Frontal cortex (tissue), 4 donors: ENCODE data around the gene OCA2. TPM values are rescaled to one million over a fixed set of nuclear protein-coding genes. Genes with fewer than 3 reads are reported as not detected.
"Not testable (repeated sequence)": the region's sequence is repeated elsewhere in the genome, so short reads cannot be mapped to it uniquely, and the experiment has no call there.

Source experiments
- DNase-seq, 2 donors: peaks; one replicate each; pipeline ENCODE4 v3.0.0; 2012; ENCODE audit warnings: low spot score in 2 of 2
- FAIRE-seq: peaks from 2 replicates; lab custom pipeline; 2012; peaks lifted over from hg19 to GRCh38; lab: Jason Lieb, UNC
- total RNA-seq: library from RNA; depleted of rRNA; stranded (reverse); fragments of >200 nt; gene quantifications from one replicate; pipeline ENCODE4 v1.2.3, GENCODE V29; 2014
- donor health status: control.
- donor health status: control.
- donor health status: control.

OCA2 gene
- total RNA-seq, 1 donor from 2014 or later = 4.5 TPM

- FAIRE-seq = no peak
These were observed 115.6 kb downstream of the OCA2 start for GRCh38 chr15:27983496-27983895.

GRCh38 chr15:27977696-27978095 is 121.4 kb downstream of the OCA2 start:
- FAIRE-seq = no peak

More at GRCh38 chr15:27983496-27983895, 115.6 kb downstream of the OCA2 start:
- no peak for DNase-seq

GRCh38 chr15:27973886-27974285 is 125.2 kb downstream of the OCA2 start:
- no peak for FAIRE-seq
- no peak for DNase-seq

More at GRCh38 chr15:27977696-27978095, 121.4 kb downstream of the OCA2 start:
- DNase-seq = no peak

GRCh38 chr15:27970661-27971392 is 128.3 kb downstream of the OCA2 start:
- DNase-seq (no peak), FAIRE-seq (no peak)

GRCh38 chr15:27967541-27967940 is 131.6 kb downstream of the OCA2 start:
- no peak for FAIRE-seq
- DNase-seq = no peak

GRCh38 chr15:27965546-27965945 is 133.6 kb downstream of the OCA2 start:
- no peak for FAIRE-seq
- DNase-seq = no peak

- FAIRE-seq = peak; percentile 47
These were observed 137.3 kb downstream of the OCA2 start for GRCh38 chr15:27961801-27962200.

GRCh38 chr15:27958911-27959578 is 140.1 kb downstream of the OCA2 start:
- no peak for FAIRE-seq
- peak in 1 of 2 donors; percentile 28 for DNase-seq

More at GRCh38 chr15:27961801-27962200, 137.3 kb downstream of the OCA2 start:
- no peak for DNase-seq

GRCh38 chr15:27956285-27956684 is 142.8 kb downstream of the OCA2 start:
- no peak for DNase-seq
- FAIRE-seq = no peak

- no peak for FAIRE-seq
- DNase-seq = no peak
These were observed 144.0 kb downstream of the OCA2 start for GRCh38 chr15:27955087-27955486.

- not testable (repeated sequence) for FAIRE-seq, DNase-seq
These were observed 146.5 kb downstream of the OCA2 start for GRCh38 chr15:27952593-27952992.

GRCh38 chr15:27951191-27951890 is 147.8 kb downstream of the OCA2 start:
- no peak for FAIRE-seq
- DNase-seq = no peak

GRCh38 chr15:27949089-27949488 is 150.0 kb downstream of the OCA2 start:
- FAIRE-seq (no peak), DNase-seq (no peak)

- FAIRE-seq = no peak
These were observed 159.9 kb downstream of the OCA2 start for GRCh38 chr15:27939246-27939645.

GRCh38 chr15:27937851-27938250 is 161.3 kb downstream of the OCA2 start:
- no peak for DNase-seq
- FAIRE-seq = no peak

More at GRCh38 chr15:27939246-27939645, 159.9 kb downstream of the OCA2 start:
- DNase-seq = no peak

- FAIRE-seq = no peak
- no peak for DNase-seq
These were observed 163.0 kb downstream of the OCA2 start for GRCh38 chr15:27936164-27936563.

GRCh38 chr15:27935328-27935727 is 163.8 kb downstream of the OCA2 start:
- no peak for DNase-seq

GRCh38 chr15:27934782-27935181 is 164.3 kb downstream of the OCA2 start:
- no peak for FAIRE-seq

More at GRCh38 chr15:27935328-27935727, 163.8 kb downstream of the OCA2 start:
- no peak for FAIRE-seq

GRCh38 chr15:27933562-27933961 is 165.6 kb downstream of the OCA2 start:
- DNase-seq = no peak
- FAIRE-seq = no peak

More at GRCh38 chr15:27934782-27935181, 164.3 kb downstream of the OCA2 start:
- no peak for DNase-seq

GRCh38 chr15:27932600-27932999 is 166.5 kb downstream of the OCA2 start:
- FAIRE-seq = no peak

More at GRCh38 chr15:27932600-27932999, 166.5 kb downstream of the OCA2 start:
- no peak for DNase-seq
